Caco-2 (cell line): ENCODE data around the gene IMMP2L. TPM values are rescaled to one million over a fixed set of nuclear protein-coding genes. Genes with fewer than 3 reads are reported as not detected.

Source experiments
- BruUV-seq: library from RNA; stranded (reverse); fragments of 400-500 nt; replicated peaks from 2 replicates; lab custom pipeline; 2021; lab: Mats Ljungman, UMichigan
- CTCF ChIA-PET: fragments of 300-600 bp; sonication (Branson Sonifier 250); formaldehyde crosslinking; loops from one replicate; lab custom pipeline; 2022; ENCODE audit warnings: antibody characterized with exemption; lab: Charles Lee
- POLR2A ChIA-PET: fragments of 300-600 bp; sonication (Branson Sonifier 250); formaldehyde crosslinking; loops from one replicate; lab custom pipeline; 2022; ENCODE audit warnings: antibody characterized with exemption; lab: Charles Lee
- DNase-seq, 2 experiments: peaks; one replicate each; pipeline versions ENCODE4 v3.0.0 to v3.0.0-alpha.2; 2020 to 2022
- H3K27me3 ChIP-seq: replicated peaks from 2 replicates; pipeline ENCODE4 v1.6.0; 2011; ENCODE audit warnings: low read length; ENCODE audit not compliant: control insufficient read depth, insufficient read depth
- H3K36me3 ChIP-seq: 2 replicates; pipeline ENCODE4 v1.5.1; 2011; ENCODE audit warnings: low read length; ENCODE audit not compliant: control insufficient read depth, insufficient read depth
- H3K4me1 ChIP-seq: fragments of 250-450 bp; sonication (Bioruptor Pico); 2 replicates; pipeline ENCODE4 v1.5.1; 2020; ENCODE audit warnings: mild to moderate bottlenecking
- H3K4me3 ChIP-seq: 2 replicates; pipeline ENCODE4 v1.5.1; 2011; ENCODE audit warnings: low read depth, mild to moderate bottlenecking, control low read depth, low read length
- H3K9me3 ChIP-seq: fragments of 250-450 bp; sonication (Bioruptor Pico); 2 replicates; pipeline ENCODE4 v1.5.1; 2020; ENCODE audit warnings: mild to moderate bottlenecking, moderate library complexity
- H3K27ac Mint-ChIP-seq: one replicate; pipeline ENCODE4 v1.8.0; 2022; ENCODE audit warnings: mixed read lengths; ENCODE audit not compliant: unreplicated experiment
- H3K27me3 Mint-ChIP-seq: one replicate; pipeline ENCODE4 v1.8.0; 2022; ENCODE audit warnings: mixed read lengths; ENCODE audit not compliant: insufficient read depth, unreplicated experiment
- H3K36me3 Mint-ChIP-seq: one replicate; pipeline ENCODE4 v1.8.0; 2022; ENCODE audit warnings: mild to moderate bottlenecking, mixed read lengths; ENCODE audit not compliant: insufficient read depth, unreplicated experiment
- H3K4me1 Mint-ChIP-seq: one replicate; pipeline ENCODE4 v1.8.0; 2022; ENCODE audit warnings: low read depth, mixed read lengths; ENCODE audit not compliant: unreplicated experiment
- H3K4me3 Mint-ChIP-seq: one replicate; pipeline ENCODE4 v1.8.0; 2022; ENCODE audit warnings: mild to moderate bottlenecking, moderate library complexity, mixed read lengths; ENCODE audit not compliant: unreplicated experiment
- H3K9me3 Mint-ChIP-seq: one replicate; pipeline ENCODE4 v1.8.0; 2022; ENCODE audit warnings: mixed read lengths; ENCODE audit not compliant: unreplicated experiment
- intact Hi-C: fragments of 100-400 bp; cut with micrococcal nuclease; formaldehyde crosslinking; loops from one replicate; pipeline ENCODE4 v1.10.0; 2022; ENCODE audit not compliant: unreplicated experiment
- total RNA-seq: library from RNA; stranded (reverse); gene quantifications from 2 replicates; pipeline ENCODE4 v1.2.3, GENCODE V29; 2022
- TF ChIP-seq, protein P1 (sequence below), 2 experiments: fragments of 200-600 bp in 1 of 2; IDR thresholded peaks; 1 replicate in 1 of 2; 2 replicates in 1 of 2; pipeline versions ENCODE4 v1.5.1 to v1.8.0; 2011 to 2022; ENCODE audit warnings: antibody characterized with exemption in 1 of 2, control low read depth in 1 of 2, inconsistent platforms in 1 of 2, low read depth in 1 of 2, low read length in 1 of 2, mild to moderate bottlenecking in 1 of 2, moderate library complexity in 1 of 2; ENCODE audit not compliant: insufficient read depth in 1 of 2, severe bottlenecking in 1 of 2, unreplicated experiment in 1 of 2

The IMMP2L gene
- total RNA-seq, 1 experiment from 2014 or later, result 9.5 TPM

GRCh38 chr7:110983822-110984456, 578.4 kb downstream of the IMMP2L start:
- DNase-seq, result no peak
- TF ChIP-seq, protein P1, sequence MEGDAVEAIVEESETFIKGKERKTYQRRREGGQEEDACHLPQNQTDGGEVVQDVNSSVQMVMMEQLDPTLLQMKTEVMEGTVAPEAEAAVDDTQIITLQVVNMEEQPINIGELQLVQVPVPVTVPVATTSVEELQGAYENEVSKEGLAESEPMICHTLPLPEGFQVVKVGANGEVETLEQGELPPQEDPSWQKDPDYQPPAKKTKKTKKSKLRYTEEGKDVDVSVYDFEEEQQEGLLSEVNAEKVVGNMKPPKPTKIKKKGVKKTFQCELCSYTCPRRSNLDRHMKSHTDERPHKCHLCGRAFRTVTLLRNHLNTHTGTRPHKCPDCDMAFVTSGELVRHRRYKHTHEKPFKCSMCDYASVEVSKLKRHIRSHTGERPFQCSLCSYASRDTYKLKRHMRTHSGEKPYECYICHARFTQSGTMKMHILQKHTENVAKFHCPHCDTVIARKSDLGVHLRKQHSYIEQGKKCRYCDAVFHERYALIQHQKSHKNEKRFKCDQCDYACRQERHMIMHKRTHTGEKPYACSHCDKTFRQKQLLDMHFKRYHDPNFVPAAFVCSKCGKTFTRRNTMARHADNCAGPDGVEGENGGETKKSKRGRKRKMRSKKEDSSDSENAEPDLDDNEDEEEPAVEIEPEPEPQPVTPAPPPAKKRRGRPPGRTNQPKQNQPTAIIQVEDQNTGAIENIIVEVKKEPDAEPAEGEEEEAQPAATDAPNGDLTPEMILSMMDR (IDR thresholded peaks at IDR 0.05; ENCODE audit: insufficient read depth in 1 of 2, low read depth in 1 of 2, low read length in 1 of 2, severe bottlenecking in 1 of 2, unreplicated experiment in 1 of 2), result no peak
- POLR2A ChIA-PET, result no interaction called here
- Histone ChIP-seq H3K9me3 (no peaks in the 10 kb centered on the region), H3K27me3 (no peaks in the 10 kb centered on the region), H3K4me1 (no peaks in the 10 kb centered on the region), H3K4me3 (no peak overlapping the region), H3K36me3 (no peaks in the 10 kb centered on the region)
- H3K36me3 Mint-ChIP-seq, result no peaks in the 10 kb centered on the region
- no peak overlapping the region for H3K4me3 Mint-ChIP-seq
- CTCF ChIA-PET, result no interaction called here
- no peaks in the 10 kb centered on the region for H3K27me3 Mint-ChIP-seq
- no peaks in the 10 kb centered on the region for H3K9me3 Mint-ChIP-seq
- H3K4me1 Mint-ChIP-seq, result no peaks in the 10 kb centered on the region
- no peak overlapping the region for H3K27ac Mint-ChIP-seq
- no TSS peak for BruUV-seq
- intact Hi-C loops, result no loop called here

DNA sequence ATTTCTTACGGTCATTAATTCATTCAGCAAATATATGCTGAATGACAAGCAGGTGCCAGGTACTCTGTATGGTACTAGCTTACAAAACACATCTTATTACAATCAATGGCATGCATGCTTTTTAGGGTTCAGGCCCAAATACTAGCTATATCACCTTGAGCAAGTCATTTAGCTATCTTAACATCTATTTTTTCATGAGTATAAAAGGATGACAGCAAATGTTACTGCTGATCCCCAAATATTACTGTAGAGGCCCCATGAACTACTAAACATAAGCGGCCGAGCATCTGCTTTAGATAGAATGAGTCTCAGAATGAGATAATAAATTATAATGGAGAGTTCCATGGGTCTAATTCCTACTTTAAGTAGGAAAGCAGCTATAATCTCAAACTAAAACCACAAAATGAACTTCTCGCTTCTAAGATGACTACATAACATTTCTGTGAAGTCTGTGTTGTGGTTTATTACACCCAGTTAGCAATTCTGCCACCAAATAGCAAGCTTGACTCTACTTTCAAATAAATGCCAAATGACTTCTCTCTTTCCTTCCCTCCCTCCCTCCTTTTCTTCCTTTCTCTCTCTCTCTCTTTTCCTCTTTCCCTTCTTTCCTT, 585.1 kb downstream of the IMMP2L start:
- Mint-ChIP-seq H3K27ac (no peak overlapping the region), H3K36me3 (no peaks in the 10 kb centered on the region), H3K4me3 (no peak overlapping the region), H3K27me3 (no peaks in the 10 kb centered on the region), H3K9me3 (no peaks in the 10 kb centered on the region), H3K4me1 (no peaks in the 10 kb centered on the region)
- Histone ChIP-seq H3K4me3 (no peak overlapping the region), H3K36me3 (no peaks in the 10 kb centered on the region), H3K9me3 (no peaks in the 10 kb centered on the region), H3K4me1 (no peaks in the 10 kb centered on the region), H3K27me3 (no peaks in the 10 kb centered on the region)
- BruUV-seq, result no TSS peak
- DNase-seq, result no peak
- intact Hi-C loops, result no loop called here
- CTCF ChIA-PET, result no interaction called here
- POLR2A ChIA-PET, result no interaction called here
- TF ChIP-seq, protein P1 (IDR thresholded peaks at IDR 0.05; ENCODE audit: insufficient read depth in 1 of 2, low read depth in 1 of 2, low read length in 1 of 2, severe bottlenecking in 1 of 2, unreplicated experiment in 1 of 2), result no peak

DNA sequence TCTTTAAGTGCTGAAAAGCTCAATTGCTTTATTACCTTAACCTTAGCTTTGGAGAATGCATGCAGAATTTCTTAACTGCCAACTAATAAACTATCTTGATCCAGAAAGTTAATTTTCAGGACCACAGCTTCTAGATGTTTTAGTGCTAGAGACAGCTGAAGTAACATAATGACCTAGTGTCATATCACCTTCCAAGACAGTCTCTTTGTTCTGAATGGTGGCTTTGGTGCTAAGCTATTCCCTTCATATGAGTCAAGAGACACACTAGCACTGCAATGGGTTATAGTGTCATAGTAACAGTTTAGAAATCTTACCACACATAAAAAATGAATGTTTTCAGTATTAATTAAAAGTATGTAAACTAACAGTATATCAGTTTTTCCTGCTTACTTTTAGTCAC, 586.8 kb downstream of the IMMP2L start:
- CTCF ChIA-PET, result no interaction called here
- no peak overlapping the region for H3K4me3 Mint-ChIP-seq

More for the DNA sequence above, 586.8 kb downstream of the IMMP2L start:
- TF ChIP-seq, protein P1 (IDR thresholded peaks at IDR 0.05; ENCODE audit: insufficient read depth in 1 of 2, low read depth in 1 of 2, low read length in 1 of 2, severe bottlenecking in 1 of 2, unreplicated experiment in 1 of 2), result no peak
- H3K4me3 ChIP-seq, result no peak overlapping the region
- H3K36me3 Mint-ChIP-seq, result no peaks in the 10 kb centered on the region
- no peaks in the 10 kb centered on the region for H3K4me1 Mint-ChIP-seq
- no peak for DNase-seq
- no TSS peak for BruUV-seq
- H3K9me3 Mint-ChIP-seq, result no peaks in the 10 kb centered on the region
- no peak overlapping the region for H3K27ac Mint-ChIP-seq
- no peaks in the 10 kb centered on the region for H3K27me3 ChIP-seq
- H3K9me3 ChIP-seq, result no peaks in the 10 kb centered on the region
- intact Hi-C loops, result no loop called here
- POLR2A ChIA-PET, result no interaction called here
- no peaks in the 10 kb centered on the region for H3K27me3 Mint-ChIP-seq
- H3K36me3 ChIP-seq, result no peaks in the 10 kb centered on the region
- no peaks in the 10 kb centered on the region for H3K4me1 ChIP-seq
